Hepatocyte (in vitro differentiated cells): Measurements from ENCODE around the gene LDLRAP1. TPM values are rescaled to one million over a fixed set of nuclear protein-coding genes. Genes with fewer than 3 reads are reported as not detected.
A peak's percentile ranks its signal among the peaks of the same experiment; 100 is the strongest.

Source experiments
- DNase-seq: peaks from one replicate; pipeline ENCODE4 v3.0.0-alpha.2; 2016; ENCODE audit warnings: low spot score
- H2AFZ ChIP-seq: fragments of 200-600 bp; sonication (generic); 2 replicates; pipeline ENCODE4 v1.6.0; 2016; ENCODE audit warnings: antibody characterized with exemption, mild to moderate bottlenecking
- H3K27ac ChIP-seq: fragments of 200-600 bp; sonication (generic); 2 replicates; pipeline ENCODE4 v1.5.1; 2016; ENCODE audit warnings: mild to moderate bottlenecking
- H3K27me3 ChIP-seq: fragments of 200-600 bp; sonication (generic); 2 replicates; pipeline ENCODE4 v1.6.1; 2016
- H3K36me3 ChIP-seq: fragments of 200-600 bp; sonication (generic); replicated peaks from 2 replicates; pipeline ENCODE4 v1.5.1; 2016; ENCODE audit warnings: low read depth; ENCODE audit not compliant: insufficient read depth
- H3K4me1 ChIP-seq: fragments of 200-600 bp; sonication (generic); 2 replicates; pipeline ENCODE4 v1.5.1; 2016; ENCODE audit warnings: mild to moderate bottlenecking, moderate library complexity; ENCODE audit not compliant: insufficient read depth
- H3K4me2 ChIP-seq: fragments of 200-600 bp; sonication (generic); 2 replicates; pipeline ENCODE4 v1.6.0; 2016
- H3K4me3 ChIP-seq: fragments of 200-600 bp; sonication (generic); 2 replicates; pipeline ENCODE4 v1.5.1; 2016; ENCODE audit warnings: mild to moderate bottlenecking
- H3K79me2 ChIP-seq: fragments of 200-600 bp; sonication (generic); 2 replicates; pipeline ENCODE4 v1.6.0; 2017; ENCODE audit warnings: mild to moderate bottlenecking
- H3K9me2 ChIP-seq: fragments of 200-600 bp; sonication (generic); replicated peaks from 2 replicates; pipeline ENCODE4 v1.6.0; 2017; ENCODE audit warnings: mild to moderate bottlenecking; ENCODE audit not compliant: insufficient read depth
- H3K9me3 ChIP-seq: fragments of 200-600 bp; sonication (generic); 2 replicates; pipeline ENCODE4 v1.5.1; 2016; ENCODE audit warnings: low read depth, mild to moderate bottlenecking
- H4K20me1 ChIP-seq: fragments of 200-600 bp; sonication (generic); 2 replicates; pipeline ENCODE4 v1.6.0; 2016; ENCODE audit warnings: mild to moderate bottlenecking; ENCODE audit not compliant: insufficient read depth, poor library complexity, severe bottlenecking
- CTCF ChIP-seq: fragments of 200-600 bp; sonication (generic); IDR thresholded peaks from 2 replicates; pipeline ENCODE4 v1.5.1; 2016; ENCODE audit warnings: antibody characterized with exemption, mild to moderate bottlenecking; ENCODE audit not compliant: poor library complexity
- EZH2 ChIP-seq: fragments of 200-600 bp; sonication (generic); IDR thresholded peaks from 2 replicates; pipeline ENCODE4 v1.6.1; 2016; ENCODE audit warnings: antibody characterized with exemption, mild to moderate bottlenecking, borderline replicate concordance
- EZH2phosphoT487 ChIP-seq: fragments of 200-600 bp; sonication (generic); IDR thresholded peaks from one replicate; pipeline ENCODE4 v1.6.1; 2018; ENCODE audit warnings: antibody characterized with exemption, mild to moderate bottlenecking, low read depth, moderate library complexity; ENCODE audit not compliant: unreplicated experiment, severe bottlenecking
- WGBS: methylation state at CpG from one replicate; pipeline ENCODE4 v1.1.6; 2016; ENCODE audit warnings: low lambda C conversion rate; ENCODE audit errors: missing lambda C conversion rate; 5-methylcytosine and 5-hydroxymethylcytosine counted together
- polyA plus RNA-seq: library from polyadenylated mRNA; unstranded; fragments of >200 nt; fragmentation: Nextera tagmentation; extraction: Ambion mirVana; gene quantifications from 2 replicates; pipeline ENCODE4 v1.2.1, GENCODE V29; 2016
- total RNA-seq: library from RNA; depleted of rRNA; stranded (reverse); fragments of >200 nt; gene quantifications from 2 replicates; pipeline ENCODE4 v1.2.3, GENCODE V29; 2014

Gene LDLRAP1
- total and polyA plus RNA-seq, 2 experiments from 2014 or later, result 17.3 to 27.5 TPM

GRCh38 chr1:25517476-25518394 is 25.7 kb upstream of the LDLRAP1 start:
- Histone ChIP-seq H3K9me2 (no peaks in the 10 kb centered on the region), H3K79me2 (no peaks in the 10 kb centered on the region), H3K4me1 (no peaks in the 10 kb centered on the region), H3K4me3 (no peak overlapping the region), H2AFZ (no peak overlapping the region), H3K27me3 (no peaks in the 10 kb centered on the region), H4K20me1 (no peaks in the 10 kb centered on the region), H3K36me3 (no peaks in the 10 kb centered on the region), H3K4me2 (no peak overlapping the region), H3K9me3 (no peaks in the 10 kb centered on the region), H3K27ac (no peak overlapping the region)
- WGBS, result 79% methylated on average over 33 of the region's 33 CpGs
- TF ChIP-seq EZH2, result no peak
- no peak for TF ChIP-seq EZH2phosphoT487
- TF ChIP-seq CTCF, result no peak
- DNase-seq, result no peak

GRCh38 chr1:25519624-25520023 is 23.8 kb upstream of the LDLRAP1 start:
- Histone ChIP-seq H2AFZ (no peak overlapping the region), H3K36me3 (no peaks in the 10 kb centered on the region), H3K79me2 (no peaks in the 10 kb centered on the region), H3K9me2 (no peaks in the 10 kb centered on the region), H3K4me2 (no peak overlapping the region), H4K20me1 (no peaks in the 10 kb centered on the region), H3K9me3 (no peaks in the 10 kb centered on the region), H3K27ac (no peak overlapping the region), H3K4me3 (no peak overlapping the region), H3K4me1 (no peaks in the 10 kb centered on the region), H3K27me3 (no peaks in the 10 kb centered on the region)
- TF ChIP-seq EZH2phosphoT487 (no peak), CTCF (no peak), EZH2 (no peak)
- 93% methylated on average over 5 of the region's 5 CpGs for WGBS
- DNase-seq, result no peak

- Histone ChIP-seq H3K4me1 (no peaks in the 10 kb centered on the region), H3K27me3 (no peaks in the 10 kb centered on the region), H3K9me2 (no peaks in the 10 kb centered on the region), H3K4me3 (no peak overlapping the region), H3K4me2 (no peak overlapping the region), H3K27ac (no peak overlapping the region), H3K9me3 (no peaks in the 10 kb centered on the region), H3K79me2 (no peaks in the 10 kb centered on the region), H3K36me3 (no peaks in the 10 kb centered on the region), H4K20me1 (no peaks in the 10 kb centered on the region), H2AFZ (no peak overlapping the region)
- DNase-seq, result peak; percentile 80
- WGBS, result 26% methylated on average over 4 of the region's 4 CpGs
- no peak for TF ChIP-seq EZH2
- peak; percentile 79 for TF ChIP-seq CTCF
These were observed 22.9 kb upstream of the LDLRAP1 start for GRCh38 chr1:25520446-25521061.
